ENCODE results near the gene EDARADD. TPM values are rescaled to one million over a fixed set of nuclear protein-coding genes. Genes with fewer than 3 reads are reported as not detected.
"Not testable (repeated sequence)": the region's sequence is repeated elsewhere in the genome, so short reads cannot be mapped to it uniquely, and the experiment has no call there.

The EDARADD gene
- total RNA-seq, 1 experiment from 2014 or later = 0.91 TPM

- Histone ChIP-seq H3K27me3 (ENCODE audit: low read length) (no peaks in the 10 kb centered on the region), H3K4me2 (ENCODE audit: low read length) (no peak overlapping the region), H3K79me2 (ENCODE audit: low read length) (no peaks in the 10 kb centered on the region), H3K9ac (ENCODE audit: low read length) (no peak overlapping the region), H3K27ac (ENCODE audit: low read length) (no peak overlapping the region), H3F3A (ENCODE audit: low read length, unreplicated experiment) (no peaks in the 10 kb centered on the region), H3K9me3 (ENCODE audit: low read length) (no peaks in the 10 kb centered on the region), H2AFZ (ENCODE audit: low read length) (no peak overlapping the region), H3K4me1 (ENCODE audit: insufficient read depth, low read length) (no peaks in the 10 kb centered on the region), H3K9me2 (replicated peaks; ENCODE audit: low read length) (no peaks in the 10 kb centered on the region), H3K36me3 (ENCODE audit: low read depth, low read length) (no peaks in the 10 kb centered on the region), H3K4me3 (ENCODE audit: low read length) (no peak overlapping the region), H4K20me1 (ENCODE audit: low read length) (no peaks in the 10 kb centered on the region)
- no peak for TF ChIP-seq EZH2 (IDR thresholded peaks at IDR 0.05; ENCODE audit: low read length, unreplicated experiment)
- TF ChIP-seq CTCF (conservative IDR thresholded peaks at IDR 0.05; ENCODE audit: low read depth, low read length) = no peak
- no peak for TF ChIP-seq EZH2phosphoT487 (IDR thresholded peaks at IDR 0.05; ENCODE audit: borderline replicate concordance, low read length)
- no TSS peak for BruUV-seq (replicated peaks)
- ChIA-PET CTCF (no interaction called here), POLR2A (ENCODE audit: unreplicated experiment) (no interaction called here)
- intact Hi-C loops (cut with micrococcal nuclease) = no loop called here
- DNase-seq (no peak), ATAC-seq (no peak)
These were observed 32.0 kb upstream of the EDARADD start for GRCh38 chr1:236361909-236362590.

GRCh38 chr1:236363237-236363636, 30.8 kb upstream of the EDARADD start:
- ATAC-seq (no peak), DNase-seq (no peak)
- no peaks in the 10 kb centered on the region for H3K9me2 ChIP-seq (replicated peaks; ENCODE audit: low read length)
- no peaks in the 10 kb centered on the region for H3K4me1 ChIP-seq (ENCODE audit: insufficient read depth, low read length)
- H3K36me3 ChIP-seq (ENCODE audit: low read depth, low read length) = no peaks in the 10 kb centered on the region
- BruUV-seq (replicated peaks) = no TSS peak
- no peak overlapping the region for H3K4me2 ChIP-seq (ENCODE audit: low read length)
- no peaks in the 10 kb centered on the region for H4K20me1 ChIP-seq (ENCODE audit: low read length)
- H2AFZ ChIP-seq (ENCODE audit: low read length) = no peak overlapping the region
- H3K27me3 ChIP-seq (ENCODE audit: low read length) = no peaks in the 10 kb centered on the region
- no peaks in the 10 kb centered on the region for H3K9me3 ChIP-seq (ENCODE audit: low read length)
- no peak for TF ChIP-seq CTCF (conservative IDR thresholded peaks at IDR 0.05; ENCODE audit: low read depth, low read length)
- H3K27ac ChIP-seq (ENCODE audit: low read length) = no peak overlapping the region
- no peak overlapping the region for H3K4me3 ChIP-seq (ENCODE audit: low read length)
- ChIA-PET CTCF (no interaction called here), POLR2A (ENCODE audit: unreplicated experiment) (no interaction called here)
- H3K79me2 ChIP-seq (ENCODE audit: low read length) = no peaks in the 10 kb centered on the region
- intact Hi-C loops (cut with micrococcal nuclease) = no loop called here
- no peak overlapping the region for H3K9ac ChIP-seq (ENCODE audit: low read length)
- H3F3A ChIP-seq (ENCODE audit: low read length, unreplicated experiment) = no peaks in the 10 kb centered on the region

- Histone ChIP-seq H3K4me1 (ENCODE audit: insufficient read depth, low read length) (no peaks in the 10 kb centered on the region), H3K27me3 (ENCODE audit: low read length) (no peaks in the 10 kb centered on the region), H4K20me1 (ENCODE audit: low read length) (no peaks in the 10 kb centered on the region), H3K9me3 (ENCODE audit: low read length) (no peaks in the 10 kb centered on the region), H3K9ac (ENCODE audit: low read length) (no peak overlapping the region), H3K27ac (ENCODE audit: low read length) (no peak overlapping the region), H3K9me2 (replicated peaks; ENCODE audit: low read length) (no peaks in the 10 kb centered on the region), H3K36me3 (ENCODE audit: low read depth, low read length) (no peaks in the 10 kb centered on the region), H3F3A (ENCODE audit: low read length, unreplicated experiment) (no peaks in the 10 kb centered on the region), H3K4me2 (ENCODE audit: low read length) (no peak overlapping the region), H3K79me2 (ENCODE audit: low read length) (no peaks in the 10 kb centered on the region), H3K4me3 (ENCODE audit: low read length) (no peak overlapping the region), H2AFZ (ENCODE audit: low read length) (no peak overlapping the region)
- no TSS peak for BruUV-seq (replicated peaks)
- ATAC-seq = no peak
- no peak for DNase-seq
- TF ChIP-seq EZH2 (IDR thresholded peaks at IDR 0.05; ENCODE audit: low read length, unreplicated experiment) = no peak
- no peak for TF ChIP-seq EZH2phosphoT487 (IDR thresholded peaks at IDR 0.05; ENCODE audit: borderline replicate concordance, low read length)
- no peak for TF ChIP-seq CTCF (conservative IDR thresholded peaks at IDR 0.05; ENCODE audit: low read depth, low read length)
- intact Hi-C loops (cut with micrococcal nuclease) = no loop called here
- CTCF ChIA-PET = no interaction called here
- POLR2A ChIA-PET (ENCODE audit: unreplicated experiment) = no interaction called here
These were observed 28.0 kb upstream of the EDARADD start for GRCh38 chr1:236365999-236366570.

GRCh38 chr1:236366681-236367080, 27.4 kb upstream of the EDARADD start:
- CTCF ChIA-PET; H3K36me3 ChIP-seq (ENCODE audit: low read depth, low read length); POLR2A ChIA-PET (ENCODE audit: unreplicated experiment); DNase-seq; ATAC-seq; H3K27ac ChIP-seq (ENCODE audit: low read length); H3F3A ChIP-seq (ENCODE audit: low read length, unreplicated experiment); H3K79me2 ChIP-seq (ENCODE audit: low read length); H3K4me2 ChIP-seq (ENCODE audit: low read length); H3K9me3 ChIP-seq (ENCODE audit: low read length); H3K4me1 ChIP-seq (ENCODE audit: insufficient read depth, low read length); H4K20me1 ChIP-seq (ENCODE audit: low read length); H2AFZ ChIP-seq (ENCODE audit: low read length); H3K9me2 ChIP-seq (replicated peaks; ENCODE audit: low read length); H3K4me3 ChIP-seq (ENCODE audit: low read length); BruUV-seq (replicated peaks); H3K9ac ChIP-seq (ENCODE audit: low read length); H3K27me3 ChIP-seq (ENCODE audit: low read length); intact Hi-C loops (cut with micrococcal nuclease): not testable (repeated sequence)

Data from PC-3 (cell line).